Activated CD4-positive, alpha-beta memory T cell treated with anti-CD3 and anti-CD28 coated beads, Interleukin-2, amount 10 ng/mL, durations not matched to agents 7 days and 5 days (primary cell): ENCODE data around the gene KANK4. TPM values are rescaled to one million over a fixed set of nuclear protein-coding genes. Genes with fewer than 3 reads are reported as not detected.
"Not testable (repeated sequence)": the region's sequence is repeated elsewhere in the genome, so short reads cannot be mapped to it uniquely, and the experiment has no call there.

Experiments
- CTCF ChIA-PET: fragments of 350-600 bp; sonication (Branson Sonifier 250); formaldehyde crosslinking; loops from one replicate; lab custom pipeline; 2021; ENCODE audit warnings: antibody characterized with exemption, inconsistent platforms; lab: Charles Lee
- POLR2A ChIA-PET: fragments of 350-600 bp; sonication (Branson Sonifier 250); formaldehyde crosslinking; loops from one replicate; lab custom pipeline; 2021; ENCODE audit warnings: antibody characterized with exemption; lab: Charles Lee
- DNase-seq: peaks from one replicate; pipeline ENCODE4 v3.0.0-alpha.2; 2020
- H3K27ac Mint-ChIP-seq: one replicate; pipeline ENCODE4 v1.8.0; 2021; ENCODE audit warnings: mild to moderate bottlenecking, mixed read lengths
- H3K27me3 Mint-ChIP-seq: one replicate; pipeline ENCODE4 v1.8.0; 2021; ENCODE audit warnings: mixed read lengths
- H3K36me3 Mint-ChIP-seq: one replicate; pipeline ENCODE4 v1.8.0; 2021; ENCODE audit warnings: low read depth, mixed read lengths
- H3K4me1 Mint-ChIP-seq: one replicate; pipeline ENCODE4 v1.8.0; 2021; ENCODE audit warnings: mixed read lengths
- H3K4me3 Mint-ChIP-seq: one replicate; pipeline ENCODE4 v1.8.0; 2021; ENCODE audit warnings: mild to moderate bottlenecking, mixed read lengths
- H3K9me3 Mint-ChIP-seq: one replicate; pipeline ENCODE4 v1.8.0; 2021; ENCODE audit warnings: mixed read lengths
- total RNA-seq, 2 experiments: library from RNA; stranded (reverse); gene quantifications; one replicate each; pipeline ENCODE4 v1.2.3, GENCODE V29; 2021

The KANK4 gene
- total RNA-seq, 2 experiments from 2014 or later: not detected

- CTCF ChIA-PET: interaction anchor here (0.8 kb wide), 1 partner anchor 177 kb away, joined by 4 read pairs; no protein-coding TSS in a partner anchor
- H3K27me3 Mint-ChIP-seq: peaks cover 2% of the 10 kb centered on the region
- no peak overlapping the region for H3K27ac Mint-ChIP-seq
- H3K36me3 Mint-ChIP-seq: no peaks in the 10 kb centered on the region
- peaks cover 4% of the 10 kb centered on the region for H3K4me1 Mint-ChIP-seq
- no peak for DNase-seq
- no peaks in the 10 kb centered on the region for H3K9me3 Mint-ChIP-seq
- POLR2A ChIA-PET: no interaction called here
- H3K4me3 Mint-ChIP-seq: no peak overlapping the region
These were observed 90.4 kb downstream of the KANK4 start for GRCh38 chr1:62228883-62229187.

GRCh38 chr1:62228136-62228882 is 90.9 kb downstream of the KANK4 start:
- peaks cover 2% of the 10 kb centered on the region for H3K27me3 Mint-ChIP-seq
- DNase-seq: no peak
- H3K9me3 Mint-ChIP-seq: no peaks in the 10 kb centered on the region
- no peaks in the 10 kb centered on the region for H3K36me3 Mint-ChIP-seq
- ChIA-PET CTCF (no interaction called here), POLR2A (no interaction called here)
- H3K4me1 Mint-ChIP-seq: peaks cover 4% of the 10 kb centered on the region
- H3K4me3 Mint-ChIP-seq: no peak overlapping the region
- no peak overlapping the region for H3K27ac Mint-ChIP-seq

- CTCF ChIA-PET: no interaction called here
These were observed 91.7 kb downstream of the KANK4 start for GRCh38 chr1:62227496-62227895.

GRCh38 chr1:62224182-62224581 is 95.1 kb downstream of the KANK4 start:
- Mint-ChIP-seq H3K4me1 (no peaks in the 10 kb centered on the region), H3K36me3 (no peaks in the 10 kb centered on the region), H3K27me3 (no peaks in the 10 kb centered on the region), H3K27ac (no peak overlapping the region), H3K4me3 (no peak overlapping the region), H3K9me3 (no peaks in the 10 kb centered on the region)
- ChIA-PET CTCF (no interaction called here), POLR2A (no interaction called here)
- DNase-seq: no peak

More at GRCh38 chr1:62227496-62227895, 91.7 kb downstream of the KANK4 start:
- no peaks in the 10 kb centered on the region for H3K9me3 Mint-ChIP-seq
- POLR2A ChIA-PET: no interaction called here
- DNase-seq: no peak
- H3K27me3 Mint-ChIP-seq: peaks cover 2% of the 10 kb centered on the region
- H3K27ac Mint-ChIP-seq: no peak overlapping the region
- H3K36me3 Mint-ChIP-seq: no peaks in the 10 kb centered on the region
- H3K4me3 Mint-ChIP-seq: no peak overlapping the region
- H3K4me1 Mint-ChIP-seq: no peaks in the 10 kb centered on the region

- DNase-seq: no peak
- no peaks in the 10 kb centered on the region for H3K27me3 Mint-ChIP-seq
- ChIA-PET POLR2A (no interaction called here), CTCF (no interaction called here)
- H3K4me1 Mint-ChIP-seq: no peaks in the 10 kb centered on the region
- H3K4me3 Mint-ChIP-seq: no peak overlapping the region
- H3K36me3 Mint-ChIP-seq: no peaks in the 10 kb centered on the region
- no peaks in the 10 kb centered on the region for H3K9me3 Mint-ChIP-seq
- no peak overlapping the region for H3K27ac Mint-ChIP-seq
These were observed 96.9 kb downstream of the KANK4 start for GRCh38 chr1:62222321-62222720.

- Mint-ChIP-seq H3K9me3 (no peaks in the 10 kb centered on the region), H3K27ac (no peak overlapping the region), H3K4me3 (no peak overlapping the region), H3K36me3 (no peaks in the 10 kb centered on the region), H3K27me3 (no peaks in the 10 kb centered on the region), H3K4me1 (no peaks in the 10 kb centered on the region)
- ChIA-PET POLR2A (no interaction called here), CTCF (no interaction called here)
- no peak for DNase-seq
These were observed 98.1 kb downstream of the KANK4 start for GRCh38 chr1:62221171-62221570.

GRCh38 chr1:62220456-62220855 is 98.8 kb downstream of the KANK4 start:
- H3K9me3 Mint-ChIP-seq, H3K4me3 Mint-ChIP-seq, H3K4me1 Mint-ChIP-seq, DNase-seq, H3K27ac Mint-ChIP-seq, CTCF ChIA-PET, H3K27me3 Mint-ChIP-seq, POLR2A ChIA-PET, H3K36me3 Mint-ChIP-seq: not testable (repeated sequence)

- no peaks in the 10 kb centered on the region for H3K9me3 Mint-ChIP-seq
- H3K4me3 Mint-ChIP-seq: no peak overlapping the region
- CTCF ChIA-PET: no interaction called here
- H3K36me3 Mint-ChIP-seq: no peaks in the 10 kb centered on the region
- H3K27me3 Mint-ChIP-seq: no peaks in the 10 kb centered on the region
- H3K27ac Mint-ChIP-seq: no peak overlapping the region
- no peaks in the 10 kb centered on the region for H3K4me1 Mint-ChIP-seq
- POLR2A ChIA-PET: no interaction called here
- no peak for DNase-seq
These were observed 100.6 kb downstream of the KANK4 start for GRCh38 chr1:62218604-62219003.

- peaks cover 9% of the 10 kb centered on the region for H3K4me1 Mint-ChIP-seq
- peaks cover 8% of the 10 kb centered on the region for H3K9me3 Mint-ChIP-seq
- H3K4me3 Mint-ChIP-seq: no peak overlapping the region
- POLR2A ChIA-PET: no interaction called here
- CTCF ChIA-PET: no interaction called here
- peaks cover 2% of the 10 kb centered on the region for H3K36me3 Mint-ChIP-seq
- DNase-seq: no peak
- no peaks in the 10 kb centered on the region for H3K27me3 Mint-ChIP-seq
- H3K27ac Mint-ChIP-seq: no peak overlapping the region
These were observed 105.9 kb downstream of the KANK4 start for GRCh38 chr1:62213075-62213914.

- ChIA-PET POLR2A (no interaction called here), CTCF (no interaction called here)
- DNase-seq: no peak
- no peaks in the 10 kb centered on the region for H3K27me3 Mint-ChIP-seq
- H3K36me3 Mint-ChIP-seq: peaks cover 2% of the 10 kb centered on the region
- no peak overlapping the region for H3K27ac Mint-ChIP-seq
- H3K4me3 Mint-ChIP-seq: no peak overlapping the region
- H3K9me3 Mint-ChIP-seq: peaks cover 8% of the 10 kb centered on the region
- peaks cover 9% of the 10 kb centered on the region for H3K4me1 Mint-ChIP-seq
These were observed 106.8 kb downstream of the KANK4 start for GRCh38 chr1:62212411-62212810.

GRCh38 chr1:62210960-62211359 is 108.3 kb downstream of the KANK4 start:
- peaks cover 9% of the 10 kb centered on the region for H3K4me1 Mint-ChIP-seq
- H3K27me3 Mint-ChIP-seq: peaks cover 4% of the 10 kb centered on the region
- CTCF ChIA-PET: no interaction called here
- POLR2A ChIA-PET: no interaction called here
- H3K27ac Mint-ChIP-seq: no peak overlapping the region
- peaks cover 2% of the 10 kb centered on the region for H3K36me3 Mint-ChIP-seq
- peaks cover 8% of the 10 kb centered on the region for H3K9me3 Mint-ChIP-seq
- no peak for DNase-seq
- H3K4me3 Mint-ChIP-seq: no peak overlapping the region

- Mint-ChIP-seq H3K9me3 (peaks cover 8% of the 10 kb centered on the region), H3K4me1 (peaks cover 9% of the 10 kb centered on the region), H3K4me3 (no peak overlapping the region), H3K36me3 (peaks cover 2% of the 10 kb centered on the region), H3K27ac (no peak overlapping the region), H3K27me3 (peaks cover 4% of the 10 kb centered on the region)
- ChIA-PET CTCF (no interaction called here), POLR2A (no interaction called here)
- DNase-seq: no peak
These were observed 109.2 kb downstream of the KANK4 start for GRCh38 chr1:62209931-62210595.

GRCh38 chr1:62208970-62209369 is 110.3 kb downstream of the KANK4 start:
- peaks cover 8% of the 10 kb centered on the region for H3K9me3 Mint-ChIP-seq
- no peak overlapping the region for H3K27ac Mint-ChIP-seq
- no peak overlapping the region for H3K4me3 Mint-ChIP-seq
- peaks cover 2% of the 10 kb centered on the region for H3K36me3 Mint-ChIP-seq
- peaks cover 4% of the 10 kb centered on the region for H3K27me3 Mint-ChIP-seq
- CTCF ChIA-PET: interaction anchor here (0.6 kb wide), 1 partner anchor 183 kb away, joined by 3 read pairs; no protein-coding TSS in a partner anchor
- POLR2A ChIA-PET: no interaction called here
- DNase-seq: no peak
- peaks cover 9% of the 10 kb centered on the region for H3K4me1 Mint-ChIP-seq
